D721Med (cell line): ENCODE data around the gene ADAM29.

Experiments
- DNase-seq: peaks from one replicate; pipeline ENCODE4 v3.0.0; 2011; ENCODE audit warnings: low spot score; ENCODE audit not compliant: insufficient read length
- FAIRE-seq: peaks from 2 replicates; lab custom pipeline; 2011; peaks lifted over from hg19 to GRCh38; lab: Jason Lieb, UNC
- CTCF ChIP-seq: IDR thresholded peaks from 2 replicates; pipeline ENCODE4 v1.5.1; 2012; ENCODE audit warnings: mild to moderate bottlenecking, control low read depth; ENCODE audit not compliant: insufficient read depth; ENCODE audit errors: missing control alignments

ADAM29 gene

GRCh38 chr4:174928575-174929253 lies 10.6 kb downstream of the ADAM29 start:
- DNase-seq = no peak
- no peak for TF ChIP-seq CTCF
- FAIRE-seq = no peak

- DNase-seq = no peak
- TF ChIP-seq CTCF = no peak
- FAIRE-seq = no peak
Observed at GRCh38 chr4:174929346-174929745, 11.2 kb downstream of the ADAM29 start.

GRCh38 chr4:174930895-174931294 lies 12.7 kb downstream of the ADAM29 start:
- no peak for DNase-seq
- FAIRE-seq = no peak
- TF ChIP-seq CTCF = no peak

GRCh38 chr4:174933083-174933482 lies 14.9 kb downstream of the ADAM29 start:
- no peak for FAIRE-seq
- no peak for DNase-seq
- TF ChIP-seq CTCF = no peak

- FAIRE-seq (no peak), DNase-seq (no peak)
- no peak for TF ChIP-seq CTCF
Observed at GRCh38 chr4:174934360-174934759, 16.2 kb downstream of the ADAM29 start.

GRCh38 chr4:174935607-174936006 lies 17.4 kb downstream of the ADAM29 start:
- no peak for TF ChIP-seq CTCF
- FAIRE-seq (no peak), DNase-seq (no peak)

GRCh38 chr4:174940002-174940401 lies 21.8 kb downstream of the ADAM29 start:
- no peak for DNase-seq
- TF ChIP-seq CTCF = no peak
- FAIRE-seq = no peak
